IPS-20b (cell line): ENCODE data around the gene ALDH18A1.

Experiments
- H3K27ac ChIP-seq: one replicate; pipeline ENCODE4 v1.5.1; 2013; ENCODE audit warnings: low read length
- H3K27me3 ChIP-seq: 2 replicates; pipeline ENCODE4 v1.6.1; 2013; ENCODE audit warnings: mild to moderate bottlenecking, low read length, inconsistent platforms; ENCODE audit not compliant: insufficient read depth
- H3K36me3 ChIP-seq: 2 replicates; pipeline ENCODE4 v1.6.1; 2013; ENCODE audit warnings: low read depth, mild to moderate bottlenecking, inconsistent platforms, low read length, moderate library complexity; ENCODE audit not compliant: insufficient read depth
- H3K4me1 ChIP-seq: 2 replicates; pipeline ENCODE4 v1.6.1; 2013; ENCODE audit warnings: mild to moderate bottlenecking, control low read depth, inconsistent platforms, low read length, moderate library complexity; ENCODE audit not compliant: insufficient read depth
- H3K4me3 ChIP-seq: 2 replicates; pipeline ENCODE4 v1.5.1; 2013; ENCODE audit warnings: mild to moderate bottlenecking, low read length, inconsistent platforms
- H3K9ac ChIP-seq: 2 replicates; pipeline ENCODE4 v1.6.1; 2013; ENCODE audit warnings: low read depth, mild to moderate bottlenecking, inconsistent platforms, low read length, moderate library complexity
- H3K9me3 ChIP-seq: 2 replicates; pipeline ENCODE4 v1.6.1; 2013; ENCODE audit warnings: mild to moderate bottlenecking, low read depth, low read length, inconsistent platforms; ENCODE audit not compliant: insufficient read depth

Gene ALDH18A1

DNA sequence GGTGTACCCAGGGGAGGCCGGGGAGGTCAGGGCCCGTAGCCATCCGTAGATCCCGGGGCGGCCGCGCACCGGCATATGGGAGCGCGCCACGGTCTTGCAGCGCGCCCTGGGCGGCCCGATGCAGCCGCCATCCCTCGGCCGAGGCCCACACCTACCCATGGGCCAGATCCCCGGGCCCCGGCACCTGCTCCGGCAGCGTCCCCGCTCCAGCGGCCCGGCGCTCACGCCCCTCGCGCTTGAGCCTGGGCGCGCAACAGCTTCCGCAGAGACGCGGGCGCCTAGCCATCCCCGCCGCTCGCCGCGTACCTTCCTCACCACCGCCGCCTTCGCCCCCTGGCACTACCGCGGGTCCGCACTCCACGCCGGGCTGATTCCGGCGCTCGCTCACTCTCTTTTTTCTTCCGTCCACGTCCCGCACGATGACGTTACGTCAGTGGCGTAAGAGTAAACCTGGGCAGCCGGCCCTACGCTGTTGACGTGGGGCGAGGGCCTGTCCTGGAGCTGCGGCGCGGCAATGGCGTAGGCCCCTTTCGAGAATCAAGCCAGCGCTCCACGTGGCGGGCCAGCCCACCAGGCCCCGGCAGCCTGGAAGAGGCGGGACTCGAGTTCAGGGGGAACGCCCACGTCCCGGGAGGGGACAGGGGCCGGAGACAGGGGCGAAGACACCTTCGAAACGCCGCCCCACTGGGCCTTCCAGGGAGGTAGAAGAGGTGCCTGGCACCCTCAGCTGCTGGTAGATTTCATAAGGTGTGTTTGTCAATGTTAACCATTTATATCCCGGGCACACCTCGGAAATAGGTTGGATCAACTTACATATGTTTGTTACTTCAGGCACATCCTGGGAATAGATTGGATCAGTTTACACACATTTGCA, at the start of gene ALDH18A1:
ALDH18A1 (minus strand) TSS at position 421 of the 874 bp plus-strand sequence. CDS start 3,334 bp downstream, outside the sequence.
- H3K9me3 ChIP-seq = peaks cover 4% of the 10 kb centered on the region; the same call in 1 of the 2 replicates
- peak within 1 kb of the TSS; percentile 70 for H3K9ac ChIP-seq
- H3K27me3 ChIP-seq = no peaks in the 10 kb centered on the region
- peaks cover 3% of the 10 kb centered on the region; the same call in 1 of the 2 replicates for H3K4me1 ChIP-seq
- H3K27ac ChIP-seq = no peak within 1 kb of the TSS
- peaks cover 19% of the 10 kb centered on the region for H3K36me3 ChIP-seq
- H3K4me3 ChIP-seq = peak within 1 kb of the TSS; percentile 69

DNA sequence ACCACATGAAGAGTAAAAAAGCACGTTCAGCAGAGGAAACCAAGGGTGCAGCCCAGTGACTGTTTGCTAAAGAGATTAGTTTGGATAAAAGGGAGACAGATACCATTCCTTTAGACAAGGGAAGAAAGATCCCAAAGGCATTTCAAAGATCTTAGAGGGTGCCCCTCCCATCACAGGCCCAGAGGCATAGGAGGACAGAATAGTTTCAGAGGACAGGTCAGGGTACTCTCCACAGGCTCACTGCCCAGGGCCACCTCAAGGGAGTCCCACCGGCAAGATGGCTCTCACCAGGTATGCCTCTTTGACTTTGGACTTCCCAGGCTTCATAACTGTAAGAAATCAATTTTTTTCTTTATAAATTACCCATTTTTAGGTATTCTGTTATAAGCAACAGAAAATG, 41.9 kb upstream of the ALDH18A1 start:
- Histone ChIP-seq H3K36me3 (no peaks in the 10 kb centered on the region), H3K27me3 (no peaks in the 10 kb centered on the region), H3K4me1 (no peaks in the 10 kb centered on the region), H3K27ac (no peak overlapping the region), H3K9me3 (peaks cover 11% of the 10 kb centered on the region; the same call in 1 of the 2 replicates), H3K9ac (no peak overlapping the region), H3K4me3 (no peak overlapping the region)

DNA sequence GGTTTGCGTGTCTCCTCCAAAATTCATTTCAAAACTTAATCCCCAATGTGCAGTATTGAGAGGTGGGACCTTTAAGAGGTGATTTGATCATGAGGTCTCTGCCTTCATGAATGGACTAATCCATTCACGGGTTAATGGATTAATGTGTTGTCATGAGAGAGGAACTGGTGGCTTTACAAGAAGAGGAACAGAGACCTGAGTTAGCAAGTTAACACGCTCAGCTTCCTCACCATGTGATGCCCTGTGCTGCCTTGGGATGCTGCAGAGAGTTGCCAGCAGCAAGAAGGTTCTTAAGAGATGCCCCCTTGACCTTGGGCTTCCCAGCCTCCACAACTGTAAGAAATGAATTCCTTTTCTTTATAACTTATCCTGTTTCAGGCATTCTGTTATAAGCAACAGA, 40.9 kb upstream of the ALDH18A1 start:
- H3K27me3 ChIP-seq = no peaks in the 10 kb centered on the region
- H3K36me3 ChIP-seq = no peaks in the 10 kb centered on the region
- H3K9me3 ChIP-seq = peaks cover 11% of the 10 kb centered on the region; the same call in 1 of the 2 replicates
- H3K9ac ChIP-seq = no peak overlapping the region
- no peaks in the 10 kb centered on the region for H3K4me1 ChIP-seq
- no peak overlapping the region for H3K27ac ChIP-seq
- no peak overlapping the region for H3K4me3 ChIP-seq

DNA sequence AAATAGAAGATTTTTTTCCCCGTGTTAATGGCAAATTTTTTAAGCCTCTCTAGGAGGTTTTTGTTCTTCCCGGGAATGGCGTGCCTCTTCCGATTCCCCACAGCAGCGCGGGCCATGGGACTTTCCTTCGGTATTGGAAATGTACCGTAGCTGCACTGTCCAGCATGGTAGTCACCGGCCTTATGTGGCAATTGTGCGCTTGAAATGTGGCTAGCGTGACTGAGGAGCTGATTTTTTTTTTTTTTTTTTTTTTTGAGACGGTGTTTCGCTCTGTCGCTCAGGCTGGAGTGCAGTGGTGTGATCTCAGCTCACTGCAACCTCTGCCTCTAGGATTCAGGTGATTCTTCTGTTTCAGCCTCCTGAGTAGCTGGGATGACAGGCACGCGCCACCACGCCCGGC, 38.2 kb upstream of the ALDH18A1 start:
- peaks cover 11% of the 10 kb centered on the region; the same call in 1 of the 2 replicates for H3K9me3 ChIP-seq
- peaks cover 26% of the 10 kb centered on the region for H3K36me3 ChIP-seq
- no peaks in the 10 kb centered on the region for H3K4me1 ChIP-seq
- H3K4me3 ChIP-seq = no peak overlapping the region
- H3K9ac ChIP-seq = no peak overlapping the region
- H3K27ac ChIP-seq = no peak overlapping the region
- no peaks in the 10 kb centered on the region for H3K27me3 ChIP-seq

DNA sequence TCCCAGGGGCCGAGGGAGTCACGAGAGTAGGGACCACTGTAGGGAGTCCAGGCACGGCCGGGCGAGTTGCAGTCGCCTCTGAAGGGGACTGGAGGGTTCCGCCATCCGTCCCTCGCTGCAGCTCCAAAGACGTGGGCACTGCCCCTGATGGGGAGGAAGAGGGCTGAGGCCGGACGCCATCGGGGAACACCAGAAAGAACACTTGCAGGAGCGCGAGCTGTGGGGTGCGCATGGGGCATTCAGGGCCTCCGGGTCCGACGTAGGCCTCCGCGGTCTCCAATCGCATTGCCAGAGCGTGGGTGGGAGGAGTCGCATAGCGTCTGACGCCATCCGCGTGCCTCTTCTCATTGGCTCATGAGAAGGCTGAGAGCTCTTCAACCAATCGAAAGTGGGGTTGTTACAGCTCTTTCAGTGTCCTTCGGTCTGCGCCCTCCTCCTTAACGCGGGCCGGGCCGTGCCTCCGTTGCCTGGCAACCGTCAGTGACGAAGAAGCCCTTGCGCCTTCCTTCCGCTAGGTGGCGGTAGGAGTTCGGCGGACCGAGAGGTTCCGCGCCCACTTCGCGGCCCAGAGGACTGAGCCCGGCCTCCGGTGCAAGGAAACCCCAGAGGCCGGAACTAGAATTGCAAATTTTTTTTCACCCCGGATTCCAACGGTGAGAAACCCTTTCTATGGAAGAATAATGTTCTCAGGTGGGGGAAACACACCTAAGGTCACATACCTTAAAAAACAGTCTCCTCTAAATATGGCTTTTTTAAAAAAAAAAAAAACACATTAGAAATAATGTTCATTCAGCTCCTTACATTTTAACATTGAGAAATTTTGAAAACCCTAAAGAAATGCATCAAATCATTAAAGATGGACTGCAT, 37.4 kb upstream of the ALDH18A1 start, which contains the start of gene TCTN3:
TCTN3 (minus strand) TSS at position 260 of the 867 bp plus-strand sequence; CDS start at position 232, 28 bp downstream.
- H3K4me3 ChIP-seq = peak within 1 kb of the TSS; percentile 93
- peaks cover 11% of the 10 kb centered on the region; the same call in 1 of the 2 replicates for H3K9me3 ChIP-seq
- H3K27ac ChIP-seq = no peak within 1 kb of the TSS
- no peaks in the 10 kb centered on the region for H3K27me3 ChIP-seq
- H3K4me1 ChIP-seq = no peaks in the 10 kb centered on the region
- peaks cover 34% of the 10 kb centered on the region for H3K36me3 ChIP-seq
- peak within 1 kb of the TSS; percentile 92 for H3K9ac ChIP-seq

DNA sequence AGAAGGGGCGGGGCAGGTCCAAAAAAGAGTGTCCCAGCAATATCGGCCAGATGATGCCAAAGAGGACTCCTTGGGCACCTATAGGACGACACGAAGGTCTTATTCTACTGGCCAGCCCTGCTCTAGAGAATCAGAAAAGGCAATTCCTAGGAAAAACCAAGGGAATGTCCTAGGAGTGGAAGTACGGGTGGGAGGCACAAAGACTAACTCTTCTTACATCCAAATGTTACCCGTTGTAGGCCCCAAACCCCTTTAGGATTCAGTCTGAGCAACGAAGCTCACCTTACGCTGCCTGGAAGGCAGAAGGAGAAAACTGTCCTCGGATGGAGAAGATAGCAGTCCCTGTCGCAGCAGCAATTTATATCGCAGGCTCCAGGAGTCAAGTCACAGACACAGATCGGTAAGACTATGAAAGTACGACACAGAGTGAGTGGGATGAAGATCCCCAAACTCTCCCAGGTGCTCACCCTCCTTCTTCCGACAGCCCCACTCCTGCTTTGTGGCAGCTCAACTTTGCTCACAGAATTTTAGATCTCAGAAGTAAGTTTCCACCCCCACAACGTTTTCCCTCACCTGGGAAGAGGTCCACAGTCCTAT, 36.7 kb upstream of the ALDH18A1 start:
- no peak overlapping the region for H3K27ac ChIP-seq
- peak overlapping the region; percentile 93 for H3K4me3 ChIP-seq
- H3K9me3 ChIP-seq = peaks cover 5% of the 10 kb centered on the region; the same call in 1 of the 2 replicates
- peaks cover 40% of the 10 kb centered on the region for H3K36me3 ChIP-seq
- H3K4me1 ChIP-seq = no peaks in the 10 kb centered on the region
- no peaks in the 10 kb centered on the region for H3K27me3 ChIP-seq
- H3K9ac ChIP-seq = peak overlapping the region; percentile 92

DNA sequence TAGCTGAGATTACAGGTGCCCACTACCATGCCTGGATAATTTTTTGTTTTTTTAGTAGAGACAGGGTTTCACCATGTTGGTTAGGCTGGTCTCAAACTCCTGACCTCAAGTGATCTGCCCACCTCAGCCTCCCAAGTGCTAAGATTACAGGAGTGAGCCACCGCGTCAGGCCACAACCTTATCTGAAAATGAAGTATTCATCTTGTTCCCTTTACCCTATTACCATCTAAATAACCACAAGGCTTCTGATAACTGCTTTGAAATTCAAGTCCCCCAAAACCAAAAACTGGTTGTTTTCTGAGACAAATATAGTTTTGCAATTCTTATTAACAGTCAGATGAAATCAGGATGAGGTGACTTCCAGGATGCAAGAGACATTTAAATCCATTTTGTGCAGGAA, 34.8 kb upstream of the ALDH18A1 start:
- no peak overlapping the region for H3K9ac ChIP-seq
- no peaks in the 10 kb centered on the region for H3K4me1 ChIP-seq
- H3K9me3 ChIP-seq = no peaks in the 10 kb centered on the region
- H3K27me3 ChIP-seq = no peaks in the 10 kb centered on the region
- no peak overlapping the region for H3K4me3 ChIP-seq
- H3K27ac ChIP-seq = no peak overlapping the region
- peaks cover 56% of the 10 kb centered on the region for H3K36me3 ChIP-seq

DNA sequence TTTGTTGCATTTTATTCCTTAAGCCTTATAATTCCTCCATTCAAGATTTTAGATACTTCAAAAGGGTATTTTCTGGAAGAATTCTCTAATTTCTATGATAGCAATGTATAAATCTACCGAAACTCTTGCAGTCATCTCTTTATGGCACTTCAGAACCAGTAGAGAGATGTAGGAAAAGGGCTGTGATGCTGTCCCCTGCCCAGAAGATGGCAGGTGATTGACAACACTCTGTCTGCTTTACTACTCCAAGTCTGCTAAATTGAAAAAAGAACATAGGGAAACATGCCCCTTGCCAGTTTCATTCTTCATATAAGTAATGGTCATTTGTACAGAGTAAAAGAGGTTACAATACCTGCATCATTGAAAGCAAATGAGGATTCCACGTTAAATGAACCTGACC, 32.1 kb upstream of the ALDH18A1 start:
- Histone ChIP-seq H3K36me3 (peaks cover 82% of the 10 kb centered on the region), H3K9me3 (no peaks in the 10 kb centered on the region), H3K4me3 (no peak overlapping the region), H3K27ac (no peak overlapping the region), H3K9ac (no peak overlapping the region), H3K4me1 (no peaks in the 10 kb centered on the region), H3K27me3 (no peaks in the 10 kb centered on the region)

DNA sequence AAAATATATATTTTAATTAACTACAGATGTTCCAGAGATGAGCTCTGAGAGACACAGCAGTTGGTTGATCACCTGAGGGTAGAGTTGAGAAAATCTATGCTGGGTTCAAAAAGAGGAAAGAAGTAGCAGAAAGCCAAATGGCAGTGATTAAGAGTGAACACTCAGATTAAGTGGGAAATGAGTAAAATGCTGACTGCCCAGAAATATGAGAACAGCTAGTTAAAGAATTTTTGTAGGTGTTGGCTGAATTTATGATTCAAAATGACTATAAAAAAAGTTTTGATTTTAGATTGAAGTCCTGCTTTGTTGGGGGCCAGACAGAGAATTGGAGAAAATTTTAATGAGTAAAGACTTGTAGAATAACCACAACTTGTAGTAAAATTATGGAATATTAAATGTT, 27.5 kb upstream of the ALDH18A1 start:
- no peak overlapping the region for H3K27ac ChIP-seq
- no peaks in the 10 kb centered on the region for H3K9me3 ChIP-seq
- no peaks in the 10 kb centered on the region for H3K4me1 ChIP-seq
- H3K4me3 ChIP-seq = no peak overlapping the region
- H3K27me3 ChIP-seq = no peaks in the 10 kb centered on the region
- H3K9ac ChIP-seq = no peak overlapping the region
- peaks cover 90% of the 10 kb centered on the region for H3K36me3 ChIP-seq

DNA sequence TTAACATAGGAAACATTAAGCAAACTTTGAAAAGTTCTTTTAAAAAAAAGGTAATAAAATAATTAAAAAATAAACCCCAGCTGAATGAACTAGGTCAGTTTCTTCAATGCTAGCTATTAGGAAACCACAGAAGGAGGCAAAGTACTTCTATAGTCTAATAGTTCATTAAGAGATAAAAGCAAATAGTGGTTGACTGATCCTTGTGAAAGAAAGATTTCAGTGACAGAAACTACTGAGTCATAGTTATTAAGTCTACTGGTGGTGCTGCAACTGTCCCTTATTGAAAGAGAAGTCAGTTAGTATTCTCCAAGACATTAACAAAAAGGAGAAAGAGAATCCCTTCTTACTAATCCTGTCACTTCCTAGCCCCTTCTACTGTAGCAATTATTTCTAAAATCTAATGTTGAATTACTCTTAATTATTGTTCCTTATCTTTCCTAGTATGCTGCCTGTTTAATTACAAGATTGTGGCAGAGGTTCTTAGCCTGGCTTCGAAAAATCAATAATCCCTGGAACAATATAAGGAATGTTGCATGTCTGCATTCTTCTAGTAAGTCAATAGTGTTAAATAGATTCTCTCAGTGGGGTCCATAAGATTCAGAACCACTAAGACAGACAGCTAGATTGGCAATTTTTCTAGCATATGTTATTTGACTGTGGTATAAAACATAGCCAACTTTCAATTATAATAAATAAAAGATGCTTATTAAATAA, 19.0 kb upstream of the ALDH18A1 start:
- Histone ChIP-seq H3K4me1 (no peaks in the 10 kb centered on the region), H3K9ac (no peak overlapping the region), H3K36me3 (peaks cover 71% of the 10 kb centered on the region), H3K27ac (no peak overlapping the region), H3K4me3 (no peak overlapping the region), H3K27me3 (no peaks in the 10 kb centered on the region), H3K9me3 (no peaks in the 10 kb centered on the region)

DNA sequence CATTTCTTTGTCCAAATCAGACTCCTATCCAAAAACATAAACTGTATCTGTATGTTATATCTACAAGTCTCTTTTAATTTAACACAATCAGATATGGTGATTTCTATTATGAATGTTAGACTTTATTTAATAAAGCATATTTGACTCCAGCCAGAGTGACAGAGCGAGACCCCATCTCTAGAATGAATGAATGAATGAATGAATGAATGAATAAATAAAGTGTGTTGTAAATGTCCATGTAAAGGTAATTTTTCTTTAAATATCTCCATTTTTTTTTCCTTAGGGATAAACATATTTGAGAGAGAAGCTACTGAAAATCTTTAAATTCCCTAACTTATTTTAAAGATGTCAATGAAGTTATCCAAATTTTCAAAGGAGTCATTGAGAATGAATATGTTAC, 18.1 kb upstream of the ALDH18A1 start:
- no peak overlapping the region for H3K27ac ChIP-seq
- no peaks in the 10 kb centered on the region for H3K27me3 ChIP-seq
- no peaks in the 10 kb centered on the region for H3K4me1 ChIP-seq
- H3K9me3 ChIP-seq = no peaks in the 10 kb centered on the region
- no peak overlapping the region for H3K9ac ChIP-seq
- no peak overlapping the region for H3K4me3 ChIP-seq
- H3K36me3 ChIP-seq = peaks cover 62% of the 10 kb centered on the region
